Measurements from ENCODE around the gene BABAM2. TPM values are rescaled to one million over a fixed set of nuclear protein-coding genes. Genes with fewer than 3 reads are reported as not detected.

The BABAM2 gene
- total and polyA plus RNA-seq, 2 experiments from 2014 or later: 17.8 to 21.5 TPM

DNA sequence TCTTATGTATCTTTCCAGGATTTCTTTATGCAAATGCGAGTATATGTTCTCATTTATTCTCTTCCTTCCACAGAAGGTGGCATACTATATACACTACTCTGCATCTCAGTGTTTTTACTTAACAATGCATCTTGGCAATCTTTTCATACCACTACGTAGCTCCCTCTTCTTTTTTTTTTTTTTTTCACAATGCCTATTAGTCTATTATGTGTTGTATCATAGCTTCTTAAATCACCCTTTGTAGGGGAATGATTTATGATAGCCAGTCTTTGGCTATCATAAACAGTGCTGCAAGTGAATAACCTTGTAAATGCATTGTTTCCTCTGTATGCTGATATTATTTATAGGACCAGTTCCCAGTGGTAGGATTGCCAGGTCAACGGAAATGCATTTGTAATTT lies 204.2 kb downstream of the BABAM2 start:
- Histone ChIP-seq H3K4me1 (ENCODE audit: insufficient read depth) (no peaks in the 10 kb centered on the region), H3F3A (replicated peaks; ENCODE audit: low read depth) (no peaks in the 10 kb centered on the region), H3K27me3 (ENCODE audit: insufficient read depth) (no peaks in the 10 kb centered on the region), H4K20me1 (replicated peaks; ENCODE audit: insufficient read depth) (no peaks in the 10 kb centered on the region), H3K4me3 (no peak overlapping the region), H3K36me3 (ENCODE audit: insufficient read depth) (no peaks in the 10 kb centered on the region), H3K27ac (ENCODE audit: low read depth) (no peak overlapping the region), H3K4me2 (no peak overlapping the region), H3K79me2 (replicated peaks; ENCODE audit: insufficient read depth) (no peaks in the 10 kb centered on the region), H2AFZ (no peak overlapping the region), H3K9me2 (ENCODE audit: insufficient read depth) (no peaks in the 10 kb centered on the region)
- Mint-ChIP-seq H3K27me3 (ENCODE audit: insufficient read depth, low read depth, poor library complexity) (no peaks in the 10 kb centered on the region), H3K27ac (no peak overlapping the region), H3K36me3 (ENCODE audit: low read depth) (no peaks in the 10 kb centered on the region), H3K9me3 (no peaks in the 10 kb centered on the region), H3K4me3 (no peak overlapping the region), H3K4me1 (peaks cover 8% of the 10 kb centered on the region; the same call in 2 of the 3 replicates)
- no peak for TF ChIP-seq ZNF114 (CRISPR knock-in tag; IDR thresholded peaks at IDR 0.05)
- no peak for TF ChIP-seq EZH2phosphoT487 (IDR thresholded peaks at IDR 0.05; ENCODE audit: unreplicated experiment)
- no peak for TF ChIP-seq CREB1 (CRISPR knock-in tag; IDR thresholded peaks at IDR 0.05; ENCODE audit: low read depth)
- no peak for TF ChIP-seq NANOG (IDR thresholded peaks at IDR 0.05; ENCODE audit: borderline replicate concordance)
- TF ChIP-seq, protein P1, sequence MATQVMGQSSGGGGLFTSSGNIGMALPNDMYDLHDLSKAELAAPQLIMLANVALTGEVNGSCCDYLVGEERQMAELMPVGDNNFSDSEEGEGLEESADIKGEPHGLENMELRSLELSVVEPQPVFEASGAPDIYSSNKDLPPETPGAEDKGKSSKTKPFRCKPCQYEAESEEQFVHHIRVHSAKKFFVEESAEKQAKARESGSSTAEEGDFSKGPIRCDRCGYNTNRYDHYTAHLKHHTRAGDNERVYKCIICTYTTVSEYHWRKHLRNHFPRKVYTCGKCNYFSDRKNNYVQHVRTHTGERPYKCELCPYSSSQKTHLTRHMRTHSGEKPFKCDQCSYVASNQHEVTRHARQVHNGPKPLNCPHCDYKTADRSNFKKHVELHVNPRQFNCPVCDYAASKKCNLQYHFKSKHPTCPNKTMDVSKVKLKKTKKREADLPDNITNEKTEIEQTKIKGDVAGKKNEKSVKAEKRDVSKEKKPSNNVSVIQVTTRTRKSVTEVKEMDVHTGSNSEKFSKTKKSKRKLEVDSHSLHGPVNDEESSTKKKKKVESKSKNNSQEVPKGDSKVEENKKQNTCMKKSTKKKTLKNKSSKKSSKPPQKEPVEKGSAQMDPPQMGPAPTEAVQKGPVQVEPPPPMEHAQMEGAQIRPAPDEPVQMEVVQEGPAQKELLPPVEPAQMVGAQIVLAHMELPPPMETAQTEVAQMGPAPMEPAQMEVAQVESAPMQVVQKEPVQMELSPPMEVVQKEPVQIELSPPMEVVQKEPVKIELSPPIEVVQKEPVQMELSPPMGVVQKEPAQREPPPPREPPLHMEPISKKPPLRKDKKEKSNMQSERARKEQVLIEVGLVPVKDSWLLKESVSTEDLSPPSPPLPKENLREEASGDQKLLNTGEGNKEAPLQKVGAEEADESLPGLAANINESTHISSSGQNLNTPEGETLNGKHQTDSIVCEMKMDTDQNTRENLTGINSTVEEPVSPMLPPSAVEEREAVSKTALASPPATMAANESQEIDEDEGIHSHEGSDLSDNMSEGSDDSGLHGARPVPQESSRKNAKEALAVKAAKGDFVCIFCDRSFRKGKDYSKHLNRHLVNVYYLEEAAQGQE (IDR thresholded peaks at IDR 0.05; ENCODE audit: unreplicated experiment): no peak
- TF ChIP-seq EZH2 (IDR thresholded peaks at IDR 0.05; ENCODE audit: low read depth, unreplicated experiment): no peak
- no peak for TF ChIP-seq STAT1 (IDR thresholded peaks at IDR 0.05; ENCODE audit: unreplicated experiment)
- TF ChIP-seq JUNB (IDR thresholded peaks at IDR 0.05; ENCODE audit: unreplicated experiment): no peak
- no peak for TF ChIP-seq POLR2AphosphoS5 (IDR thresholded peaks at IDR 0.05; ENCODE audit: low read depth)
- TF ChIP-seq, protein P2, sequence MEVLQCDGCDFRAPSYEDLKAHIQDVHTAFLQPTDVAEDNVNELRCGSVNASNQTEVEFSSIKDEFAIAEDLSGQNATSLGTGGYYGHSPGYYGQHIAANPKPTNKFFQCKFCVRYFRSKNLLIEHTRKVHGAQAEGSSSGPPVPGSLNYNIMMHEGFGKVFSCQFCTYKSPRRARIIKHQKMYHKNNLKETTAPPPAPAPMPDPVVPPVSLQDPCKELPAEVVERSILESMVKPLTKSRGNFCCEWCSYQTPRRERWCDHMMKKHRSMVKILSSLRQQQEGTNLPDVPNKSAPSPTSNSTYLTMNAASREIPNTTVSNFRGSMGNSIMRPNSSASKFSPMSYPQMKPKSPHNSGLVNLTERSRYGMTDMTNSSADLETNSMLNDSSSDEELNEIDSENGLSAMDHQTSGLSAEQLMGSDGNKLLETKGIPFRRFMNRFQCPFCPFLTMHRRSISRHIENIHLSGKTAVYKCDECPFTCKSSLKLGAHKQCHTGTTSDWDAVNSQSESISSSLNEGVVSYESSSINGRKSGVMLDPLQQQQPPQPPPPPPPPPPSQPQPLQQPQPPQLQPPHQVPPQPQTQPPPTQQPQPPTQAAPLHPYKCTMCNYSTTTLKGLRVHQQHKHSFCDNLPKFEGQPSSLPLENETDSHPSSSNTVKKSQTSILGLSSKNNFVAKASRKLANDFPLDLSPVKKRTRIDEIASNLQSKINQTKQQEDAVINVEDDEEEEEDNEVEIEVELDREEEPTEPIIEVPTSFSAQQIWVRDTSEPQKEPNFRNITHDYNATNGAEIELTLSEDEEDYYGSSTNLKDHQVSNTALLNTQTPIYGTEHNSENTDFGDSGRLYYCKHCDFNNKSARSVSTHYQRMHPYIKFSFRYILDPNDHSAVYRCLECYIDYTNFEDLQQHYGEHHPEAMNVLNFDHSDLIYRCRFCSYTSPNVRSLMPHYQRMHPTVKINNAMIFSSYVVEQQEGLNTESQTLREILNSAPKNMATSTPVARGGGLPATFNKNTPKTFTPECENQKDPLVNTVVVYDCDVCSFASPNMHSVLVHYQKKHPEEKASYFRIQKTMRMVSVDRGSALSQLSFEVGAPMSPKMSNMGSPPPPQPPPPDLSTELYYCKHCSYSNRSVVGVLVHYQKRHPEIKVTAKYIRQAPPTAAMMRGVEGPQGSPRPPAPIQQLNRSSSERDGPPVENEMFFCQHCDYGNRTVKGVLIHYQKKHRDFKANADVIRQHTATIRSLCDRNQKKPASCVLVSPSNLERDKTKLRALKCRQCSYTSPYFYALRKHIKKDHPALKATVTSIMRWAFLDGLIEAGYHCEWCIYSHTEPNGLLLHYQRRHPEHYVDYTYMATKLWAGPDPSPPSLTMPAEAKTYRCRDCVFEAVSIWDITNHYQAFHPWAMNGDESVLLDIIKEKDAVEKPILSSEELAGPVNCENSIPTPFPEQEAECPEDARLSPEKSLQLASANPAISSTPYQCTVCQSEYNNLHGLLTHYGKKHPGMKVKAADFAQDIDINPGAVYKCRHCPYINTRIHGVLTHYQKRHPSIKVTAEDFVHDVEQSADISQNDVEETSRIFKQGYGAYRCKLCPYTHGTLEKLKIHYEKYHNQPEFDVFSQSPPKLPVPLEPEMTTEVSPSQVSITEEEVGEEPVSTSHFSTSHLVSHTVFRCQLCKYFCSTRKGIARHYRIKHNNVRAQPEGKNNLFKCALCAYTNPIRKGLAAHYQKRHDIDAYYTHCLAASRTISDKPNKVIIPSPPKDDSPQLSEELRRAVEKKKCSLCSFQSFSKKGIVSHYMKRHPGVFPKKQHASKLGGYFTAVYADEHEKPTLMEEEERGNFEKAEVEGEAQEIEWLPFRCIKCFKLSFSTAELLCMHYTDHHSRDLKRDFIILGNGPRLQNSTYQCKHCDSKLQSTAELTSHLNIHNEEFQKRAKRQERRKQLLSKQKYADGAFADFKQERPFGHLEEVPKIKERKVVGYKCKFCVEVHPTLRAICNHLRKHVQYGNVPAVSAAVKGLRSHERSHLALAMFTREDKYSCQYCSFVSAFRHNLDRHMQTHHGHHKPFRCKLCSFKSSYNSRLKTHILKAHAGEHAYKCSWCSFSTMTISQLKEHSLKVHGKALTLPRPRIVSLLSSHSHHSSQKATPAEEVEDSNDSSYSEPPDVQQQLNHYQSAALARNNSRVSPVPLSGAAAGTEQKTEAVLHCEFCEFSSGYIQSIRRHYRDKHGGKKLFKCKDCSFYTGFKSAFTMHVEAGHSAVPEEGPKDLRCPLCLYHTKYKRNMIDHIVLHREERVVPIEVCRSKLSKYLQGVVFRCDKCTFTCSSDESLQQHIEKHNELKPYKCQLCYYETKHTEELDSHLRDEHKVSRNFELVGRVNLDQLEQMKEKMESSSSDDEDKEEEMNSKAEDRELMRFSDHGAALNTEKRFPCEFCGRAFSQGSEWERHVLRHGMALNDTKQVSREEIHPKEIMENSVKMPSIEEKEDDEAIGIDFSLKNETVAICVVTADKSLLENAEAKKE (CRISPR knock-in tag; IDR thresholded peaks at IDR 0.05): no peak
- TF ChIP-seq, protein P3, sequence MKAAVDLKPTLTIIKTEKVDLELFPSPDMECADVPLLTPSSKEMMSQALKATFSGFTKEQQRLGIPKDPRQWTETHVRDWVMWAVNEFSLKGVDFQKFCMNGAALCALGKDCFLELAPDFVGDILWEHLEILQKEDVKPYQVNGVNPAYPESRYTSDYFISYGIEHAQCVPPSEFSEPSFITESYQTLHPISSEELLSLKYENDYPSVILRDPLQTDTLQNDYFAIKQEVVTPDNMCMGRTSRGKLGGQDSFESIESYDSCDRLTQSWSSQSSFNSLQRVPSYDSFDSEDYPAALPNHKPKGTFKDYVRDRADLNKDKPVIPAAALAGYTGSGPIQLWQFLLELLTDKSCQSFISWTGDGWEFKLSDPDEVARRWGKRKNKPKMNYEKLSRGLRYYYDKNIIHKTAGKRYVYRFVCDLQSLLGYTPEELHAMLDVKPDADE (IDR thresholded peaks at IDR 0.05): no peak
- no peak for TF ChIP-seq CTCF (conservative IDR thresholded peaks at IDR 0.05; ENCODE audit: low read depth in 2 of 2)
- no peak for TF ChIP-seq ZNF331 (CRISPR knock-in tag; IDR thresholded peaks at IDR 0.05; ENCODE audit: low read depth)
- ATAC-seq: no peak
- no peak for DNase-seq (ENCODE audit: low spot score)
